ENCODE results near the gene DCN.
"Not testable (repeated sequence)": the region's sequence is repeated elsewhere in the genome, so short reads cannot be mapped to it uniquely, and the experiment has no call there.

Gene DCN

GRCh38 chr12:91210144-91210543 is 27.5 kb upstream of the DCN start:
- H3K9me3 ChIP-seq (ENCODE audit: low read length), result no peaks in the 10 kb centered on the region
- no peak overlapping the region for H3K27ac ChIP-seq (ENCODE audit: low read depth, low read length)
- no peaks in the 10 kb centered on the region for H3K36me3 ChIP-seq (ENCODE audit: insufficient read depth, low read length)
- no peak overlapping the region for H3K9ac ChIP-seq (ENCODE audit: low read length)
- H3K4me1 ChIP-seq (ENCODE audit: insufficient read depth, low read length), result no peaks in the 10 kb centered on the region
- H3K27me3 ChIP-seq (ENCODE audit: control insufficient read depth in 1 of 2, insufficient read depth in 2 of 2, low read length in 2 of 2), result no peaks in the 10 kb centered on the region
- no peak overlapping the region for H3K4me3 ChIP-seq (ENCODE audit: low read depth in 1 of 2, low read length in 2 of 2)

GRCh38 chr12:91207301-91207700 is 24.7 kb upstream of the DCN start:
- not testable (repeated sequence) for H3K4me3 ChIP-seq (ENCODE audit: low read depth in 1 of 2, low read length in 2 of 2); H3K27me3 ChIP-seq (ENCODE audit: control insufficient read depth in 1 of 2, insufficient read depth in 2 of 2, low read length in 2 of 2); H3K36me3 ChIP-seq (ENCODE audit: insufficient read depth, low read length); H3K27ac ChIP-seq (ENCODE audit: low read depth, low read length); H3K4me1 ChIP-seq (ENCODE audit: insufficient read depth, low read length); H3K9me3 ChIP-seq (ENCODE audit: low read length); H3K9ac ChIP-seq (ENCODE audit: low read length)

- no peaks in the 10 kb centered on the region for H3K4me1 ChIP-seq (ENCODE audit: insufficient read depth, low read length)
- no peaks in the 10 kb centered on the region for H3K36me3 ChIP-seq (ENCODE audit: insufficient read depth, low read length)
- no peaks in the 10 kb centered on the region for H3K9me3 ChIP-seq (ENCODE audit: low read length)
- H3K27ac ChIP-seq (ENCODE audit: low read depth, low read length), result no peak overlapping the region
- no peak overlapping the region for H3K9ac ChIP-seq (ENCODE audit: low read length)
- no peaks in the 10 kb centered on the region for H3K27me3 ChIP-seq (ENCODE audit: control insufficient read depth in 1 of 2, insufficient read depth in 2 of 2, low read length in 2 of 2)
- no peak overlapping the region for H3K4me3 ChIP-seq (ENCODE audit: low read depth in 1 of 2, low read length in 2 of 2)
These were observed 23.2 kb upstream of the DCN start for GRCh38 chr12:91205811-91206210.

- no peak overlapping the region for H3K4me3 ChIP-seq (ENCODE audit: low read depth in 1 of 2, low read length in 2 of 2)
- H3K27ac ChIP-seq (ENCODE audit: low read depth, low read length), result no peak overlapping the region
- H3K9me3 ChIP-seq (ENCODE audit: low read length), result no peaks in the 10 kb centered on the region
- H3K9ac ChIP-seq (ENCODE audit: low read length), result no peak overlapping the region
- H3K4me1 ChIP-seq (ENCODE audit: insufficient read depth, low read length), result no peaks in the 10 kb centered on the region
- H3K36me3 ChIP-seq (ENCODE audit: insufficient read depth, low read length), result no peaks in the 10 kb centered on the region
- H3K27me3 ChIP-seq (ENCODE audit: control insufficient read depth in 1 of 2, insufficient read depth in 2 of 2, low read length in 2 of 2), result no peaks in the 10 kb centered on the region
These were observed 21.8 kb upstream of the DCN start for GRCh38 chr12:91204421-91204820.

- no peak overlapping the region for H3K27ac ChIP-seq (ENCODE audit: low read depth, low read length)
These were observed 21.0 kb upstream of the DCN start for GRCh38 chr12:91203610-91204009.

GRCh38 chr12:91202390-91202789 is 19.8 kb upstream of the DCN start:
- no peaks in the 10 kb centered on the region for H3K36me3 ChIP-seq (ENCODE audit: insufficient read depth, low read length)
- H3K9me3 ChIP-seq (ENCODE audit: low read length), result no peaks in the 10 kb centered on the region
- no peak overlapping the region for H3K9ac ChIP-seq (ENCODE audit: low read length)
- no peaks in the 10 kb centered on the region for H3K27me3 ChIP-seq (ENCODE audit: control insufficient read depth in 1 of 2, insufficient read depth in 2 of 2, low read length in 2 of 2)
- no peak overlapping the region for H3K4me3 ChIP-seq (ENCODE audit: low read depth in 1 of 2, low read length in 2 of 2)
- no peaks in the 10 kb centered on the region for H3K4me1 ChIP-seq (ENCODE audit: insufficient read depth, low read length)
- H3K27ac ChIP-seq (ENCODE audit: low read depth, low read length), result no peak overlapping the region

More at GRCh38 chr12:91203610-91204009, 21.0 kb upstream of the DCN start:
- no peaks in the 10 kb centered on the region for H3K9me3 ChIP-seq (ENCODE audit: low read length)
- H3K27me3 ChIP-seq (ENCODE audit: control insufficient read depth in 1 of 2, insufficient read depth in 2 of 2, low read length in 2 of 2), result no peaks in the 10 kb centered on the region
- no peaks in the 10 kb centered on the region for H3K36me3 ChIP-seq (ENCODE audit: insufficient read depth, low read length)
- no peak overlapping the region for H3K9ac ChIP-seq (ENCODE audit: low read length)
- H3K4me3 ChIP-seq (ENCODE audit: low read depth in 1 of 2, low read length in 2 of 2), result no peak overlapping the region
- H3K4me1 ChIP-seq (ENCODE audit: insufficient read depth, low read length), result no peaks in the 10 kb centered on the region

- no peak overlapping the region for H3K27ac ChIP-seq (ENCODE audit: low read depth, low read length)
- no peaks in the 10 kb centered on the region for H3K9me3 ChIP-seq (ENCODE audit: low read length)
- no peak overlapping the region for H3K4me3 ChIP-seq (ENCODE audit: low read depth in 1 of 2, low read length in 2 of 2)
- no peak overlapping the region for H3K9ac ChIP-seq (ENCODE audit: low read length)
- no peaks in the 10 kb centered on the region for H3K27me3 ChIP-seq (ENCODE audit: control insufficient read depth in 1 of 2, insufficient read depth in 2 of 2, low read length in 2 of 2)
- H3K4me1 ChIP-seq (ENCODE audit: insufficient read depth, low read length), result no peaks in the 10 kb centered on the region
- H3K36me3 ChIP-seq (ENCODE audit: insufficient read depth, low read length), result no peaks in the 10 kb centered on the region
These were observed 13.8 kb upstream of the DCN start for GRCh38 chr12:91196436-91196835.

- no peak overlapping the region for H3K27ac ChIP-seq (ENCODE audit: low read depth, low read length)
- H3K4me3 ChIP-seq (ENCODE audit: low read depth in 1 of 2, low read length in 2 of 2), result no peak overlapping the region
- H3K27me3 ChIP-seq (ENCODE audit: control insufficient read depth in 1 of 2, insufficient read depth in 2 of 2, low read length in 2 of 2), result no peaks in the 10 kb centered on the region
- H3K9me3 ChIP-seq (ENCODE audit: low read length), result no peaks in the 10 kb centered on the region
- H3K4me1 ChIP-seq (ENCODE audit: insufficient read depth, low read length), result no peaks in the 10 kb centered on the region
- no peak overlapping the region for H3K9ac ChIP-seq (ENCODE audit: low read length)
- H3K36me3 ChIP-seq (ENCODE audit: insufficient read depth, low read length), result no peaks in the 10 kb centered on the region
These were observed 11.9 kb upstream of the DCN start for GRCh38 chr12:91194500-91194899.

GRCh38 chr12:91191513-91192111 is 9.0 kb upstream of the DCN start:
- Histone ChIP-seq H3K27me3 (ENCODE audit: control insufficient read depth in 1 of 2, insufficient read depth in 2 of 2, low read length in 2 of 2) (no peaks in the 10 kb centered on the region), H3K27ac (ENCODE audit: low read depth, low read length) (no peak overlapping the region), H3K4me1 (ENCODE audit: insufficient read depth, low read length) (peaks cover 6% of the 10 kb centered on the region), H3K9me3 (ENCODE audit: low read length) (no peaks in the 10 kb centered on the region), H3K4me3 (ENCODE audit: low read depth in 1 of 2, low read length in 2 of 2) (no peak overlapping the region), H3K9ac (ENCODE audit: low read length) (no peak overlapping the region), H3K36me3 (ENCODE audit: insufficient read depth, low read length) (no peaks in the 10 kb centered on the region)

- Histone ChIP-seq H3K4me1 (ENCODE audit: insufficient read depth, low read length) (peaks cover 19% of the 10 kb centered on the region), H3K9me3 (ENCODE audit: low read length) (no peaks in the 10 kb centered on the region), H3K27me3 (ENCODE audit: control insufficient read depth in 1 of 2, insufficient read depth in 2 of 2, low read length in 2 of 2) (no peaks in the 10 kb centered on the region), H3K4me3 (ENCODE audit: low read depth in 1 of 2, low read length in 2 of 2) (no peak overlapping the region), H3K27ac (ENCODE audit: low read depth, low read length) (no peak overlapping the region), H3K36me3 (ENCODE audit: insufficient read depth, low read length) (no peaks in the 10 kb centered on the region), H3K9ac (ENCODE audit: low read length) (no peak overlapping the region)
These were observed 6.9 kb upstream of the DCN start for GRCh38 chr12:91189516-91189915.

- H3K27ac ChIP-seq (ENCODE audit: low read depth, low read length), result no peak overlapping the region
- H3K36me3 ChIP-seq (ENCODE audit: insufficient read depth, low read length), result no peaks in the 10 kb centered on the region
- H3K4me1 ChIP-seq (ENCODE audit: insufficient read depth, low read length), result peaks cover 20% of the 10 kb centered on the region
- H3K27me3 ChIP-seq (ENCODE audit: control insufficient read depth in 1 of 2, insufficient read depth in 2 of 2, low read length in 2 of 2), result no peaks in the 10 kb centered on the region
- no peak overlapping the region for H3K9ac ChIP-seq (ENCODE audit: low read length)
- H3K4me3 ChIP-seq (ENCODE audit: low read depth in 1 of 2, low read length in 2 of 2), result no peak overlapping the region
- no peaks in the 10 kb centered on the region for H3K9me3 ChIP-seq (ENCODE audit: low read length)
These were observed 6.2 kb upstream of the DCN start for GRCh38 chr12:91188778-91189177.

- no peak overlapping the region for H3K4me3 ChIP-seq (ENCODE audit: low read depth in 1 of 2, low read length in 2 of 2)
- no peaks in the 10 kb centered on the region for H3K9me3 ChIP-seq (ENCODE audit: low read length)
- no peaks in the 10 kb centered on the region for H3K27me3 ChIP-seq (ENCODE audit: control insufficient read depth in 1 of 2, insufficient read depth in 2 of 2, low read length in 2 of 2)
- no peaks in the 10 kb centered on the region for H3K36me3 ChIP-seq (ENCODE audit: insufficient read depth, low read length)
- peaks cover 22% of the 10 kb centered on the region for H3K4me1 ChIP-seq (ENCODE audit: insufficient read depth, low read length)
- H3K27ac ChIP-seq (ENCODE audit: low read depth, low read length), result no peak overlapping the region
- no peak overlapping the region for H3K9ac ChIP-seq (ENCODE audit: low read length)
These were observed 3.5 kb upstream of the DCN start for GRCh38 chr12:91186156-91186555.

All from muscle layer of colon (tissue), 2 donors.